Vagina (tissue), 2 donors: ENCODE data around the gene STYK1. TPM values are rescaled to one million over a fixed set of nuclear protein-coding genes. Genes with fewer than 3 reads are reported as not detected.

Source experiments
- DNase-seq, 2 donors: peaks; one replicate each; pipeline ENCODE4 v3.0.0-alpha.2; 2017; ENCODE audit errors: extremely low spot score in 2 of 2
- H3K27ac ChIP-seq: fragments of 200-600 bp; sonication (generic); one replicate; pipeline ENCODE4 v1.5.1; 2019
- H3K27me3 ChIP-seq: fragments of 200-600 bp; sonication (generic); one replicate; pipeline ENCODE4 v1.5.1; 2019
- H3K36me3 ChIP-seq, 2 donors: fragments of 200-600 bp; sonication (generic); one replicate each; pipeline ENCODE4 v1.5.1; 2017 to 2019
- H3K4me1 ChIP-seq: fragments of 200-600 bp; sonication (generic); one replicate; pipeline ENCODE4 v1.5.1; 2019
- H3K4me3 ChIP-seq, 2 donors: fragments of 200-600 bp; sonication (generic); 1 replicate in 1 of 2; 2 replicates in 1 of 2; pipeline ENCODE4 v1.5.1; 2016 to 2019
- H3K9me3 ChIP-seq: fragments of 200-600 bp; sonication (generic); one replicate; pipeline ENCODE4 v1.5.1; 2019
- POLR2A ChIP-seq, 2 donors: fragments of 450-650 bp; IDR thresholded peaks; one replicate each; pipeline ENCODE4 v1.6.1; 2017; ENCODE audit warnings: antibody characterized with exemption in 2 of 2, mild to moderate bottlenecking in 2 of 2, moderate library complexity in 2 of 2
- POLR2AphosphoS5 ChIP-seq, 2 donors: sonication (generic); formaldehyde crosslinking; IDR thresholded peaks; one replicate each; pipeline ENCODE4 v1.9.0; 2017; ENCODE audit warnings: antibody characterized with exemption in 2 of 2, mild to moderate bottlenecking in 2 of 2, low read depth in 1 of 2; ENCODE audit not compliant: insufficient read depth in 1 of 2
- intact Hi-C: fragments of 100-400 bp; cut with DNase I; formaldehyde crosslinking; loops from one replicate; pipeline ENCODE4 v1.15.1; 2023
- total RNA-seq: library from RNA; depleted of rRNA; stranded (reverse); fragments of >200 nt; gene quantifications from one replicate; pipeline ENCODE4 v1.2.3, GENCODE V29; 2016
- TF ChIP-seq, protein P1 (sequence below), 3 experiments: fragments of 450-650 bp in 2 of 3; fragments of 200-600 bp in 1 of 3; sonication (generic) in 1 of 3; IDR thresholded peaks; one replicate each; pipeline ENCODE4 v1.5.1; 2017 to 2019; ENCODE audit warnings: antibody characterized with exemption in 3 of 3, mild to moderate bottlenecking in 2 of 3, moderate library complexity in 2 of 3

The STYK1 gene
- total RNA-seq, 1 donor from 2014 or later, result 6.4 TPM

GRCh38 chr12:10668526-10668925 is 5.3 kb downstream of the STYK1 start:
- Histone ChIP-seq H3K4me1 (no peaks in the 10 kb centered on the region), H3K36me3 (no peaks in the 10 kb centered on the region), H3K4me3 (no peak overlapping the region), H3K9me3 (no peaks in the 10 kb centered on the region), H3K27me3 (peaks cover 2% of the 10 kb centered on the region), H3K27ac (no peak overlapping the region)
- TF ChIP-seq POLR2A (IDR thresholded peaks at IDR 0.05) (no peak), POLR2AphosphoS5 (IDR thresholded peaks at IDR 0.05; ENCODE audit: insufficient read depth in 1 of 2, low read depth in 1 of 2) (no peak)
- TF ChIP-seq, protein P1, sequence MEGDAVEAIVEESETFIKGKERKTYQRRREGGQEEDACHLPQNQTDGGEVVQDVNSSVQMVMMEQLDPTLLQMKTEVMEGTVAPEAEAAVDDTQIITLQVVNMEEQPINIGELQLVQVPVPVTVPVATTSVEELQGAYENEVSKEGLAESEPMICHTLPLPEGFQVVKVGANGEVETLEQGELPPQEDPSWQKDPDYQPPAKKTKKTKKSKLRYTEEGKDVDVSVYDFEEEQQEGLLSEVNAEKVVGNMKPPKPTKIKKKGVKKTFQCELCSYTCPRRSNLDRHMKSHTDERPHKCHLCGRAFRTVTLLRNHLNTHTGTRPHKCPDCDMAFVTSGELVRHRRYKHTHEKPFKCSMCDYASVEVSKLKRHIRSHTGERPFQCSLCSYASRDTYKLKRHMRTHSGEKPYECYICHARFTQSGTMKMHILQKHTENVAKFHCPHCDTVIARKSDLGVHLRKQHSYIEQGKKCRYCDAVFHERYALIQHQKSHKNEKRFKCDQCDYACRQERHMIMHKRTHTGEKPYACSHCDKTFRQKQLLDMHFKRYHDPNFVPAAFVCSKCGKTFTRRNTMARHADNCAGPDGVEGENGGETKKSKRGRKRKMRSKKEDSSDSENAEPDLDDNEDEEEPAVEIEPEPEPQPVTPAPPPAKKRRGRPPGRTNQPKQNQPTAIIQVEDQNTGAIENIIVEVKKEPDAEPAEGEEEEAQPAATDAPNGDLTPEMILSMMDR (IDR thresholded peaks at IDR 0.05), result no peak
- intact Hi-C loops, result no loop called here
- no peak for DNase-seq

GRCh38 chr12:10667581-10667980 is 6.3 kb downstream of the STYK1 start:
- H3K27me3 ChIP-seq, result no peaks in the 10 kb centered on the region
- no peaks in the 10 kb centered on the region for H3K36me3 ChIP-seq
- intact Hi-C loops, result no loop called here
- H3K9me3 ChIP-seq, result no peaks in the 10 kb centered on the region
- no peak overlapping the region for H3K4me3 ChIP-seq
- no peaks in the 10 kb centered on the region for H3K4me1 ChIP-seq
- no peak for TF ChIP-seq POLR2AphosphoS5 (IDR thresholded peaks at IDR 0.05; ENCODE audit: insufficient read depth in 1 of 2, low read depth in 1 of 2)
- TF ChIP-seq POLR2A (IDR thresholded peaks at IDR 0.05), result no peak
- TF ChIP-seq, protein P1 (IDR thresholded peaks at IDR 0.05), result no peak
- no peak for DNase-seq
- H3K27ac ChIP-seq, result no peak overlapping the region

- no peak for DNase-seq
- TF ChIP-seq, protein P1 (IDR thresholded peaks at IDR 0.05), result no peak
- TF ChIP-seq POLR2A (IDR thresholded peaks at IDR 0.05) (no peak), POLR2AphosphoS5 (IDR thresholded peaks at IDR 0.05; ENCODE audit: insufficient read depth in 1 of 2, low read depth in 1 of 2) (no peak)
- Histone ChIP-seq H3K36me3 (no peaks in the 10 kb centered on the region), H3K4me3 (no peak overlapping the region), H3K9me3 (no peaks in the 10 kb centered on the region), H3K4me1 (no peaks in the 10 kb centered on the region), H3K27me3 (no peaks in the 10 kb centered on the region), H3K27ac (no peak overlapping the region)
- intact Hi-C loops, result no loop called here
These were observed 9.4 kb downstream of the STYK1 start for GRCh38 chr12:10664499-10664898.

DNA sequence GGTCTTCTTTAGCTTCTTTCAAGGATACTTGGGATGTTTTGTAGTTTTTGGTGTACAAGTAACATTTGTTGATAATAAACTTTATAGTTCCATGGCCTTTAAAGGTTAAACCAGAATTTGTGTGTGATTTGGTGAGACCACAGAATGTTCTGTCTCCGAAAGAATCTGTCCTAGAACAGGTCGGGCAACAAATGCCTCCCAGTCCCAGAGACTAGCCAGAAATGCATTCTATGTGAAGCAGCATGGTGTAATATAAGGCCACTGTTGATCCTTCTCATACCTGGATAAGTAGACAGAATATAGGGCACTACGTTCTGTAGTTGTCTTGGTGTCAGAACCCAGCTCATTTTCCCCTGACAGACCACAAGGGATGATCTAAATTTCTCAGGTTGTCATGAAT is 10.0 kb downstream of the STYK1 start:
- Histone ChIP-seq H3K36me3 (no peaks in the 10 kb centered on the region), H3K27ac (no peak overlapping the region), H3K4me3 (no peak overlapping the region), H3K9me3 (no peaks in the 10 kb centered on the region), H3K4me1 (no peaks in the 10 kb centered on the region), H3K27me3 (no peaks in the 10 kb centered on the region)
- TF ChIP-seq POLR2A (IDR thresholded peaks at IDR 0.05) (no peak), POLR2AphosphoS5 (IDR thresholded peaks at IDR 0.05; ENCODE audit: insufficient read depth in 1 of 2, low read depth in 1 of 2) (no peak)
- TF ChIP-seq, protein P1 (IDR thresholded peaks at IDR 0.05), result no peak
- DNase-seq, result no peak
- intact Hi-C loops, result no loop called here

DNA sequence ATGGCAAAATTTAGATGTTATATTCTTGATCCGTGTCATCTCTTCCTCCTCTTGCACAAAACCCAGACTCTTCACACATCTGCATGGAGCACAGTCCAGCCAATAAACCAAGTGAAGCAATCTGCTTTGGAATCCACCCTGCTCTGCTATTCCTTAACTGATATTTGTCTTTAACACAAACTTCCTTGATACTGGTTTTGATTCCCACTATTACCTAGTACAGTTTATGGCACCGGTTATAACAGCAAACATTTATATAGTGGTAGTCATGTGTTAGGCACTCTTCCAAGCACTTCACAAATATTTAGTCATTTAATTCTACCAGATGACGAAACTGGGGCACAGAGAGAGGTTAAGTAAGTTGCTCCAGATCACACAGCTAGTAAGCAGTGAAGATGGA is 12.5 kb downstream of the STYK1 start:
- H3K4me3 ChIP-seq, result no peak overlapping the region
- TF ChIP-seq POLR2AphosphoS5 (IDR thresholded peaks at IDR 0.05; ENCODE audit: insufficient read depth in 1 of 2, low read depth in 1 of 2), result no peak
- TF ChIP-seq, protein P1 (IDR thresholded peaks at IDR 0.05), result no peak
- TF ChIP-seq POLR2A (IDR thresholded peaks at IDR 0.05), result no peak
- no peak overlapping the region for H3K27ac ChIP-seq
- intact Hi-C loops, result no loop called here
- no peaks in the 10 kb centered on the region for H3K4me1 ChIP-seq
- H3K9me3 ChIP-seq, result no peaks in the 10 kb centered on the region
- H3K27me3 ChIP-seq, result no peaks in the 10 kb centered on the region
- DNase-seq, result no peak
- H3K36me3 ChIP-seq, result no peaks in the 10 kb centered on the region
